SK-N-SH (cell line): ENCODE data around the gene HAUS8. TPM values are rescaled to one million over a fixed set of nuclear protein-coding genes. Genes with fewer than 3 reads are reported as not detected.

Experiments used
- CTCF ChIA-PET: fragments of 300-600, 350-600 bp; formaldehyde crosslinking; extraction: SDS; loops from one replicate; lab custom pipeline; 2021; lab: Yijun Ruan, JAX
- POLR2A ChIA-PET: fragments of 350-600 bp; sonication (Branson Sonifier 250); formaldehyde crosslinking; extraction: SDS; loops from one replicate; lab custom pipeline; 2020; ENCODE audit warnings: antibody characterized with exemption, inconsistent platforms; lab: Yijun Ruan, JAX
- DNase-seq: peaks from one replicate; pipeline ENCODE4 v3.0.0; 2012
- H2AFZ ChIP-seq: fragments of 200-600 bp; sonication (generic); 2 replicates; pipeline ENCODE4 v1.8.1; 2016; ENCODE audit warnings: antibody characterized with exemption, mild to moderate bottlenecking, low read depth
- H3F3A ChIP-seq: fragments of 200-600 bp; sonication (generic); replicated peaks from 2 replicates; pipeline ENCODE3; 2016; ENCODE audit warnings: antibody characterized with exemption, mild to moderate bottlenecking; ENCODE audit not compliant: insufficient read depth
- H3K27ac ChIP-seq, 2 experiments: fragments of 200-500 bp in 1 of 2; fragments of 200-600 bp in 1 of 2; sonication (Bioruptor generic) in 1 of 2; sonication (generic), shearing (Covaris generic) in 1 of 2; 2 replicates each; pipeline versions ENCODE4 v1.5.1 to v1.6.1; 2014 to 2016; ENCODE audit warnings: low read depth in 2 of 2, inconsistent platforms in 1 of 2, low read length in 1 of 2, mild to moderate bottlenecking in 1 of 2, mixed read lengths in 1 of 2
- H3K27me3 ChIP-seq: fragments of 200-600 bp; sonication (generic), shearing (Covaris generic); 2 replicates; pipeline ENCODE4 v1.6.1; 2016; ENCODE audit warnings: mixed run types; ENCODE audit not compliant: insufficient read depth
- H3K36me3 ChIP-seq, 2 experiments: fragments of 200-500 bp in 1 of 2; fragments of 200-600 bp in 1 of 2; sonication (Bioruptor generic) in 1 of 2; sonication (generic) in 1 of 2; replicated peaks in 1 of 2; 2 replicates each; pipeline versions ENCODE3 to v1.5.1; 2014 to 2016; ENCODE audit warnings: low read length in 1 of 2, mild to moderate bottlenecking in 1 of 2; ENCODE audit not compliant: insufficient read depth in 2 of 2, control insufficient read depth in 1 of 2
- H3K4me1 ChIP-seq, 2 experiments: fragments of 200-500 bp in 1 of 2; fragments of 200-600 bp in 1 of 2; sonication (Bioruptor generic) in 1 of 2; sonication (generic), shearing (Covaris generic) in 1 of 2; 2 replicates each; pipeline versions ENCODE4 v1.5.1 to v1.6.1; 2014 to 2016; ENCODE audit warnings: low read depth in 1 of 2, low read length in 1 of 2, mixed run types in 1 of 2; ENCODE audit not compliant: insufficient read depth in 2 of 2, control insufficient read depth in 1 of 2
- H3K4me2 ChIP-seq: fragments of 200-600 bp; sonication (generic), shearing (Covaris generic); 2 replicates; pipeline ENCODE4 v1.6.1; 2017; ENCODE audit warnings: mixed run types
- H3K4me3 ChIP-seq, 2 experiments: fragments of 200-500 bp in 1 of 2; fragments of 200-600 bp in 1 of 2; sonication (Bioruptor generic) in 1 of 2; sonication (generic), shearing (Covaris generic) in 1 of 2; 2 replicates each; pipeline versions ENCODE4 v1.5.1 to v1.8.1; 2014 to 2016; ENCODE audit warnings: low read depth in 2 of 2, inconsistent platforms in 1 of 2, low read length in 1 of 2, mild to moderate bottlenecking in 1 of 2, mixed read lengths in 1 of 2, moderate library complexity in 1 of 2
- H3K79me2 ChIP-seq: fragments of 200-600 bp; sonication (generic); 2 replicates; pipeline ENCODE4 v1.8.1; 2017; ENCODE audit warnings: mild to moderate bottlenecking; ENCODE audit not compliant: insufficient read depth
- H3K9ac ChIP-seq: fragments of 200-600 bp; sonication (generic); 2 replicates; pipeline ENCODE4 v1.6.1; 2017; ENCODE audit warnings: mixed run types
- H3K9me2 ChIP-seq: fragments of 200-600 bp; sonication (generic); 2 replicates; pipeline ENCODE4 v1.6.1; 2017; ENCODE audit warnings: mixed run types
- H3K9me3 ChIP-seq: fragments of 200-600 bp; sonication (generic); 2 replicates; pipeline ENCODE4 v1.6.1; 2017; ENCODE audit warnings: mixed run types, mild to moderate bottlenecking, moderate library complexity
- H4K20me1 ChIP-seq: fragments of 200-600 bp; sonication (generic); 2 replicates; pipeline ENCODE4 v1.6.1; 2017; ENCODE audit warnings: mild to moderate bottlenecking, mixed run types; ENCODE audit not compliant: insufficient read depth
- ELF1 ChIP-seq: IDR thresholded peaks from 2 replicates; pipeline ENCODE4 v1.4.0; 2012
- EP300 ChIP-seq, 2 experiments: IDR thresholded peaks; 2 replicates each; pipeline versions ENCODE4 v1.4.0 to v1.6.1; 2012; ENCODE audit warnings: borderline replicate concordance in 1 of 2, low read depth in 1 of 2, low read length in 1 of 2
- EZH2phosphoT487 ChIP-seq: fragments of 200-600 bp; sonication (generic); IDR thresholded peaks from 2 replicates; pipeline ENCODE4 v1.6.1; 2017; ENCODE audit warnings: low read depth, mixed run types, mild to moderate bottlenecking, antibody characterized with exemption, moderate library complexity, borderline replicate concordance
- FOSL2 ChIP-seq: IDR thresholded peaks from 2 replicates; pipeline ENCODE4 v1.4.0; 2012; ENCODE audit warnings: low read depth, mild to moderate bottlenecking, moderate library complexity, borderline replicate concordance
- FOXM1 ChIP-seq: IDR thresholded peaks from 2 replicates; pipeline ENCODE4 v1.4.0; 2012; ENCODE audit warnings: low read depth, mild to moderate bottlenecking
- IRF3 ChIP-seq: fragments of 150-350 bp; IDR thresholded peaks from 2 replicates; pipeline ENCODE4 v1.6.1; 2016; ENCODE audit warnings: mild to moderate bottlenecking, low read depth, low read length
- NFIC ChIP-seq: IDR thresholded peaks from 2 replicates; pipeline ENCODE4 v1.4.0; 2012; ENCODE audit warnings: borderline replicate concordance
- NRF1 ChIP-seq: IDR thresholded peaks from 2 replicates; pipeline ENCODE4 v1.6.1; 2012; ENCODE audit warnings: low read depth, mild to moderate bottlenecking, low read length
- REST ChIP-seq: IDR thresholded peaks from 2 replicates; pipeline ENCODE4 v1.6.1; 2012; ENCODE audit warnings: mild to moderate bottlenecking, low read depth, low read length, moderate library complexity
- RXRA ChIP-seq: IDR thresholded peaks from 2 replicates; pipeline ENCODE4 v1.4.0; 2012; ENCODE audit warnings: low read depth, mild to moderate bottlenecking, borderline replicate concordance
- SIN3A ChIP-seq: IDR thresholded peaks from 2 replicates; pipeline ENCODE4 v1.6.1; 2012; ENCODE audit warnings: low read depth, mild to moderate bottlenecking, low read length, moderate library complexity, borderline replicate concordance
- SMC3 ChIP-seq: IDR thresholded peaks from 2 replicates; pipeline ENCODE4 v1.6.1; 2012; ENCODE audit warnings: low read depth, low read length, improper control_type of control experiment
- TAF1 ChIP-seq: IDR thresholded peaks from 2 replicates; pipeline ENCODE4 v1.6.1; 2012; ENCODE audit warnings: low read depth, mild to moderate bottlenecking, low read length, moderate library complexity, borderline replicate concordance
- TCF12 ChIP-seq: IDR thresholded peaks from 2 replicates; pipeline ENCODE4 v1.4.0; 2012
- YY1 ChIP-seq: IDR thresholded peaks from 2 replicates; pipeline ENCODE4 v1.4.0; 2012; ENCODE audit warnings: low read depth, mild to moderate bottlenecking
- ZBTB33 ChIP-seq: IDR thresholded peaks from 2 replicates; pipeline ENCODE4 v1.4.0; 2012; ENCODE audit warnings: low read depth, borderline replicate concordance
- WGBS: methylation state at CpG from one replicate; pipeline ENCODE4 v1.1.6; 2017; ENCODE audit warnings: low lambda C conversion rate; 5-methylcytosine and 5-hydroxymethylcytosine counted together
- polyA plus RNA-seq, 3 experiments: library from polyadenylated mRNA; depleted of rRNA; stranded (reverse); fragments of >200 nt; gene quantifications; 2 replicates each; pipeline ENCODE4 v1.2.3, GENCODE V29; 2012
- TF ChIP-seq, protein P1 (sequence below): fragments of 200-600 bp; sonication (generic); IDR thresholded peaks from 2 replicates; pipeline ENCODE4 v1.6.1; 2017; ENCODE audit warnings: antibody characterized with exemption, mild to moderate bottlenecking, moderate library complexity

The HAUS8 gene
- polyA plus RNA-seq, 1 of the 3 experiments (the other 2 are of a cell fraction): 9.6 TPM

GRCh38 chr19:17123041-17123440 lies 47.8 kb upstream of the HAUS8 start:
- no peak overlapping the region for H3K4me2 ChIP-seq
- H2AFZ ChIP-seq: no peak overlapping the region
- peaks cover 12 to 19% of the 10 kb centered on the region in 2 experiments; a peak in 3 of 4 replicates for H3K4me1 ChIP-seq
- no peak for DNase-seq
- no peak for TF ChIP-seq FOXM1
- no peak for TF ChIP-seq FOSL2
- TF ChIP-seq YY1: no peak
- TF ChIP-seq NRF1: no peak
- TF ChIP-seq REST: no peak
- TF ChIP-seq EZH2phosphoT487: no peak
- no peak for TF ChIP-seq ELF1
- TF ChIP-seq ZBTB33: no peak
- no peak for TF ChIP-seq EP300 (IDR thresholded peaks at IDR 0.05; ENCODE audit: borderline replicate concordance in 1 of 2, low read depth in 1 of 2, low read length in 1 of 2)
- no peak for TF ChIP-seq TAF1
- TF ChIP-seq, protein P1, sequence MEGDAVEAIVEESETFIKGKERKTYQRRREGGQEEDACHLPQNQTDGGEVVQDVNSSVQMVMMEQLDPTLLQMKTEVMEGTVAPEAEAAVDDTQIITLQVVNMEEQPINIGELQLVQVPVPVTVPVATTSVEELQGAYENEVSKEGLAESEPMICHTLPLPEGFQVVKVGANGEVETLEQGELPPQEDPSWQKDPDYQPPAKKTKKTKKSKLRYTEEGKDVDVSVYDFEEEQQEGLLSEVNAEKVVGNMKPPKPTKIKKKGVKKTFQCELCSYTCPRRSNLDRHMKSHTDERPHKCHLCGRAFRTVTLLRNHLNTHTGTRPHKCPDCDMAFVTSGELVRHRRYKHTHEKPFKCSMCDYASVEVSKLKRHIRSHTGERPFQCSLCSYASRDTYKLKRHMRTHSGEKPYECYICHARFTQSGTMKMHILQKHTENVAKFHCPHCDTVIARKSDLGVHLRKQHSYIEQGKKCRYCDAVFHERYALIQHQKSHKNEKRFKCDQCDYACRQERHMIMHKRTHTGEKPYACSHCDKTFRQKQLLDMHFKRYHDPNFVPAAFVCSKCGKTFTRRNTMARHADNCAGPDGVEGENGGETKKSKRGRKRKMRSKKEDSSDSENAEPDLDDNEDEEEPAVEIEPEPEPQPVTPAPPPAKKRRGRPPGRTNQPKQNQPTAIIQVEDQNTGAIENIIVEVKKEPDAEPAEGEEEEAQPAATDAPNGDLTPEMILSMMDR: no peak
- TF ChIP-seq NFIC: no peak
- no peak for TF ChIP-seq SIN3A
- no peak for TF ChIP-seq RXRA
- TF ChIP-seq TCF12: no peak
- no peak for TF ChIP-seq IRF3
- TF ChIP-seq SMC3: no peak
- no peak overlapping the region for H3K9ac ChIP-seq
- peaks cover 81% of the 10 kb centered on the region for H3K79me2 ChIP-seq
- WGBS: 90% methylated on average over 2 of the region's 2 CpGs
- H3K27me3 ChIP-seq: no peaks in the 10 kb centered on the region
- H3F3A ChIP-seq: peaks cover 8% of the 10 kb centered on the region
- H3K4me3 ChIP-seq: no peak overlapping the region
- no peaks in the 10 kb centered on the region for H3K9me2 ChIP-seq
- peaks cover 0 to 13% of the 10 kb centered on the region in 2 experiments for H3K36me3 ChIP-seq
- no peaks in the 10 kb centered on the region for H3K9me3 ChIP-seq
- H4K20me1 ChIP-seq: peaks cover 9% of the 10 kb centered on the region; the same call in 1 of the 2 replicates
- POLR2A ChIA-PET: no interaction called here
- CTCF ChIA-PET: interaction anchor here (1.1 kb wide), 1 partner anchor 71 kb away, joined by 3 read pairs; no protein-coding TSS in a partner anchor
- H3K27ac ChIP-seq: no peak overlapping the region
